NCI-H2107 treated with DMSO at 0.1 percent for 48 hours (cell line): ENCODE data around the gene NEMP2.
"Not testable (repeated sequence)": the region's sequence is repeated elsewhere in the genome, so short reads cannot be mapped to it uniquely, and the experiment has no call there.

Experiments
- DNase-seq: peaks from one replicate; lab custom pipeline; 2025; ENCODE audit not compliant: unreplicated experiment; lab: John Stamatoyannopoulos, UW

The NEMP2 gene

DNA sequence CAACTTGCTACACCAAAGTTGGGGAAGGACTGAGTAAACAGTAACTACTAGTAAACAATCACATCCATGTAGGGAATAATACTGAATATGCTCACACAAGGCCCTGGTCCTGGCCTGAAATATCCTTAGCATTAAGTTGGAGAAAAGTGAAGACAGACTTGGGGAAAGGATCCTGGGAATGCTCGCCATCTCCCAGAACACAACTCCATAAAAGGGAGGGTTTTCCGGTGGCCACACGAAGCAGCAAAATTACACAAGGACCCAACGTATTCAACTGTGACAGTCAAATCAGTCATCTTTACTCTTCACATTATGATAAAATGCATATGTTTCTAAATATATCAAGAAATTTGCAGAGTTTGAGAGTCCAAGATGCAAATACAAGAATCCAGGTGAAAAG, 7.3 kb downstream of the NEMP2 start:
- DNase-seq = no peak

- DNase-seq = no peak
These were observed 8.3 kb downstream of the NEMP2 start for GRCh38 chr2:190526105-190526750.

- no peak for DNase-seq
These were observed 9.6 kb downstream of the NEMP2 start for GRCh38 chr2:190524928-190525327.

GRCh38 chr2:190519975-190520767, 14.4 kb downstream of the NEMP2 start:
- DNase-seq = no peak

DNA sequence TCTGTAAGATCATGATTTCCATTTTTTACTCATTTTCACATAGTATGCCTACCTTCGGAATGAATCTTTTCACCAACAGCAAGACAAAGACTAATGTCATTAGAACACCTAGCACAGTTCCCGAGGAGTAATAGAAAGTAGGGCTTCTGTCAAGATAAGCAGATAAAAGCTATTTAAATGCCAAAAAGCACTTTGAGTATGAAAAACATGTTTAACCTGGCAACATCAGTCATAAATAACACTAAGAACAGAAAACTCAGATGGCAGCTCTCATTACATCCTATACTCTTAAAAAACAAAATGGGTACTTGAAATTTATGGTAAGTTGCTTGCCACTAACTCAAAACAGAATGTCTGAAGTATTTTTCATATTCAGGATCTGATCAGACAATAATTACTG, 17.1 kb downstream of the NEMP2 start:
- peak; percentile 12 for DNase-seq

DNA sequence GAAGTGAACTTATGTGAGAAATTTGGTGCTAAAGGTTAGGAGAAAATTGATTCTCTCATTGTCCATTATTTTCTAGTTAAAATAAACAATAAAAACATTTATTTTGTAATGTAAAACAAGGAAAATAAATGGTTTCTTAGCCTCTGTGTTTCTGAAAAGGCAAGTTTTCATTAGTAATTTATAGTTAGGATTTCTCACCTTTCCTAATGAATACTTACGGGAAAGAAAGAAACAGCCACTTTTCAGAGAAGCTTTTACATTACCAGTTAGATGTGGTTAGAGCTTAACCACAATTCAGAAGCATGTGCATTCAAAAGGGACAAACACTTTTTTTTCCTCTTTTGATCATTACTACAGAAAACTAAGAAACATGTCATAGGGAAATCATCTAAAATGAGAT, 18.8 kb downstream of the NEMP2 start:
- DNase-seq = peak; percentile 48

DNA sequence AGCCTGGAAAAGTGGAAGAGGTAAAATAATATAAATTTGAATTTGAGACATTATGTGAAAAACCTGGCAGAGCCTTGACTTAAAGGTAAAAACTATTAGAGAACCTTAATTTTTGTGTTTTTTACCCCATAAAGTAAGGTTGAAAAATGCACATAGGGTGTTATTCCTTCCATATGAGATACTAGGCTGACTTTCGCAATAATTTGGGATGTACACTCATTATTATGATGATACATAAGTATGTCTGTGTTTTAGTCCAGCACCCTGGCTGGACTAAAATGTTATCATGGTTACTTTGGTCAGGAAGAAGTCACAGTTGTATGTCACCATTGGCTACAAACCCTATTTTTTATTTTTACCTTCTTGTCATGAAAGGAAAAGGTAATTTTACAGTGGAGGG, 19.8 kb downstream of the NEMP2 start:
- no peak for DNase-seq

DNA sequence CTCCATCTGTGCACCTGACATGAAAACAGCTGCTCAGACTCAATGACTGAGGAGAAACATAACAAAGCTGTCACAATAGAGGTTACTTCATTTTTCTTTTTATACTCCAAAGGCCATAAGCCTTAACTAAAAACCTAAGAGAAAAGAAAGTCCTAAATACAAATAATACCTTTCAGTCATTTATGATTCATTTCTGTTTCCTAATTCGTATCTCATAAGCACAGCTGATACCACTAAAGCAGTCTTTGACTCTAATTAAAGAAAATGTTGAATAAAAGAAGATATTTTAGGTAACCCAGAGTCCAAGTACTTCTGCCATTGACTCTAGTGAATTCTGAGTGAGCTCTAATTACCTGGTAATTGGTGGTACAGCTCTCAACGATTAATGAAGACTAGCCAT, 20.6 kb downstream of the NEMP2 start:
- no peak for DNase-seq

- no peak for DNase-seq
These were observed 21.9 kb downstream of the NEMP2 start for GRCh38 chr2:190512539-190513095.

GRCh38 chr2:190511104-190511503, 23.4 kb downstream of the NEMP2 start:
- DNase-seq = peak; percentile 26

DNA sequence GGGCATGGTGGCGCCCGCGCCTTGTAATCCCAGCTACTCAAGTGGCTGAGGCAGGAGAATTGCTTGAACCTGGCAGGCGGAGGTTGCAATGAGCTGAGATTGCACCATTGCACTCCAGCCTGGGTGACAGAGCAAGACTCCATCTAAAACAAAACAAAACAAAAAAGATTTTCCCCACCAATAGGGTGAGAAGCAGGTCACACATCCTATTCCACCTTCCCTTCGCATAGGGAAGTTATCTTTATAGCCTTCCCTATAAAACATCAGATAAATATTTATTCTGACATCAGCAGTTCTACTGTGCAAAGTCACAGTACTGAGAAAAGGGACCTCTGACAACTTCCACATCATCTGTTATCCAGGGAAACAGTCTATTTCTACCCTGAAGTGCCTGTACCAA, 24.6 kb downstream of the NEMP2 start:
- not testable (repeated sequence) for DNase-seq

GRCh38 chr2:190507135-190507534, 27.4 kb downstream of the NEMP2 start:
- DNase-seq = peak; percentile 39

GRCh38 chr2:190506666-190507065, 27.9 kb downstream of the NEMP2 start:
- peak; percentile 66 for DNase-seq

DNA sequence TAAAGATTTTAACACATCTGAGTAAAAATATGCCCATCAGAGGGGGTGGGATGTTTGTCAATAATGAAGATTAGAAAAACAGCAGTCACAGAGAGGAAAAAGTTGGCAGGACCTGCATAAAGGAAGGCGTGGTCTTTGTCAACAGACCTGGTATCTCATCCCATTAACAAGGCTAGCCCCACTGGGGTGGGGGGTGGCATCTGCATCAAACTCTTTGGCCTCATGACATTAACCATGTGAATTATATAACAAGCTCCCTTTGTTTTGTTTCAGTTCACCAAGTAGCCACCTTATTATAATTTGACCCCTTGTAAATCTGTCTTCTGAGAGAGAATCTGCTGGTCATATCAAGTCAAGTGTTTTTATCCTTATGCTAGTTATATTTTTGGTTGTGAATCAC, 28.8 kb downstream of the NEMP2 start:
- DNase-seq = no peak

- no peak for DNase-seq
These were observed 29.6 kb downstream of the NEMP2 start for GRCh38 chr2:190504912-190505311.

DNA sequence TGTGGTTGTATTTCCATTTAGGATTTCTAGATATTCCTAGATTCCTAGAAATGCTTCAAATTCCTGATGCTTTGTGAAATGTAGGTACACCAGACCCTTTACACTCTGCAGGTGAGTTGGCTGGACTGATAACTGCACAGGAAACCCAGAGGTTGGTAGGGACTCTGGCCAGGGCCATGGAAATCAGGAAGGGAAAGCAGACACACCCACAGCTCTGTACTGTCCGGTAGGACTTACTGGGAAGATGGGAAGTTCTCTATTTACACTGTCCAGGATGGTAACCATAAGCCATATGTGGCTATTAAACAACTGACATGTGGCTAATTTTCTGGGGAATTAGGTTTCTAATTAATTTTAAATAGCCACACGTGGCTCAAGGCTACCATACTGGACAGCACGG, 31.4 kb downstream of the NEMP2 start:
- DNase-seq = no peak

DNA sequence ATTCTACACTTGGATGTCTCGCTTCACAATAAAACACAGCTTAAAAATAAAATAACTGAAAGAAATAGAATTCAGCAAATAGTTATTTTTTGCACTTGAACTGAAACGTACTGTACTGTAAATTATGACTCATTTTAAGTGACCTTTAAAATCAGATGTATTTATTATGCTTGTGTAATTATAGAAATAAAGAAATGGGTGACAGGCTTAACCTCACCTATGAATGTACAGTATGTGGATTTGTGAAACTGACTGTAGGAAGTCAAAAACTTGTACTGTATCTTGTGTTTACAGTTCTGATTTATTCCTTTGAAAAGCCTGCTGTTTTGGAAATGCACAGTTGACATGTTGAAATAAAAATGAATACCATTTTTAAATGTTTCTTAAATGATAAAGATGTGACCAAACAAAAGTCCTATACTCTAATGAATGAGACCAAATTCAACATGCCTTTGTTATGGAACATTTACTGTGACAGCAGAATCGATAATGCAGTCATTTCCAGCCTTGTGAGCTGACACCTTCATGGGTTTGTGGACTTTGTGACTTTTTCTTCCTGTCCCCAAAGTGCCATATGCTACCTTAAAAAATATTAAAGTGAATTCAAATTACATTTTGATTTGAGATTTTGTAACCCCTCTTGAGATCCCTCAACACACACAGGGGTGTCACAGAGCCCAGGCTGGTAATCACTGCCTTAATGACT, 32.7 kb downstream of the NEMP2 start:
- DNase-seq = no peak

GRCh38 chr2:190501231-190501630, 33.3 kb downstream of the NEMP2 start:
- DNase-seq = no peak

DNA sequence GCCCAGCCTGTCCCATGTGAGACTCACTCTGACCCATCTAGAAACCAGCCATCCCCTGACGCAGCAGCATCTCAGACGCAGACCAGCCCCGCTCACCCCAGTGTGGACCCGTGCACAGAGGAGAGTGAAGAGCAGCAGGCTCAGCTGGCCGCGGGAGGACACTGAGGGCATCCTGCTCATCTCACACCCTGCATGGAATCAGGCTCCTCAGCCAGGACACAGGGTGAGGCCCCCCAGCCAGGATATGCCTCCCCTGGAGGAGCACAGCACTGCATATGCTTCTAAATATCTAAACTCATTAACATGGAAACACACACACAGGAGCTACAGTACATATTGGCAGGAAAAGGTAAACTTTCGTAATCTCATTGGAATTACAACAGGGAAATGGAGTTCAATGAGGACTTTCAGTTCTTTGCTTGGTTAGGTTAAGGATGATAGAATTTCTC, 34.4 kb downstream of the NEMP2 start:
- no peak for DNase-seq

DNA sequence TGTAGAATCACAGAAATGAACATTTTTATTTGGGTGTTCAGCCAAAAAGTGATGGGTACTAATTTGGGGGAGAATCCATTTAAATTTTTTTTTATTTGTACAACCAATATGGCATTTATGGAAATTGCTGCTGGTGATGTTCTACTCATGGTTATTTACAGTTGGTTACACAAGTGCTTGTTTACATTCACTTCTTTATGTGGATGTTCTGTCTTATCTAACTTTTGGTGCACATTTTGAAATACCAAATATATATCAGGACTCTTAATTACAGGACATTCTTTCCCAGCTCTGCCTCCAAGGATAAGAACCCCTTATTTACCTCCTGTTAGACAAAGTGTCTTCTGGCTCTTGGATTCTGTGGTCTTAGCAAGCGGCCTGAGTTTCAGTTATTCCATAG, 35.2 kb downstream of the NEMP2 start:
- no peak for DNase-seq

- DNase-seq = no peak
These were observed 37.1 kb downstream of the NEMP2 start for GRCh38 chr2:190497428-190497827.
